Measurements from ENCODE around the gene ADGRB3.

GRCh38 chr6:68778356-68779020 lies 143.4 kb downstream of the ADGRB3 start:
- TF ChIP-seq, protein P1, sequence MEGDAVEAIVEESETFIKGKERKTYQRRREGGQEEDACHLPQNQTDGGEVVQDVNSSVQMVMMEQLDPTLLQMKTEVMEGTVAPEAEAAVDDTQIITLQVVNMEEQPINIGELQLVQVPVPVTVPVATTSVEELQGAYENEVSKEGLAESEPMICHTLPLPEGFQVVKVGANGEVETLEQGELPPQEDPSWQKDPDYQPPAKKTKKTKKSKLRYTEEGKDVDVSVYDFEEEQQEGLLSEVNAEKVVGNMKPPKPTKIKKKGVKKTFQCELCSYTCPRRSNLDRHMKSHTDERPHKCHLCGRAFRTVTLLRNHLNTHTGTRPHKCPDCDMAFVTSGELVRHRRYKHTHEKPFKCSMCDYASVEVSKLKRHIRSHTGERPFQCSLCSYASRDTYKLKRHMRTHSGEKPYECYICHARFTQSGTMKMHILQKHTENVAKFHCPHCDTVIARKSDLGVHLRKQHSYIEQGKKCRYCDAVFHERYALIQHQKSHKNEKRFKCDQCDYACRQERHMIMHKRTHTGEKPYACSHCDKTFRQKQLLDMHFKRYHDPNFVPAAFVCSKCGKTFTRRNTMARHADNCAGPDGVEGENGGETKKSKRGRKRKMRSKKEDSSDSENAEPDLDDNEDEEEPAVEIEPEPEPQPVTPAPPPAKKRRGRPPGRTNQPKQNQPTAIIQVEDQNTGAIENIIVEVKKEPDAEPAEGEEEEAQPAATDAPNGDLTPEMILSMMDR (IDR thresholded peaks at IDR 0.05) = no peak
- no peak for TF ChIP-seq POLR2A (IDR thresholded peaks at IDR 0.05)

Measured in lower leg skin (tissue), 3 donors.